Measurements from ENCODE around the gene TRPM4. TPM values are rescaled to one million over a fixed set of nuclear protein-coding genes. Genes with fewer than 3 reads are reported as not detected.

Gene TRPM4
- total and polyA plus RNA-seq, 2 of the 8 experiments (the other 6 are each of a cell fraction or from before 2014, with no cell fraction given), result 11.3 to 13.3 TPM

DNA sequence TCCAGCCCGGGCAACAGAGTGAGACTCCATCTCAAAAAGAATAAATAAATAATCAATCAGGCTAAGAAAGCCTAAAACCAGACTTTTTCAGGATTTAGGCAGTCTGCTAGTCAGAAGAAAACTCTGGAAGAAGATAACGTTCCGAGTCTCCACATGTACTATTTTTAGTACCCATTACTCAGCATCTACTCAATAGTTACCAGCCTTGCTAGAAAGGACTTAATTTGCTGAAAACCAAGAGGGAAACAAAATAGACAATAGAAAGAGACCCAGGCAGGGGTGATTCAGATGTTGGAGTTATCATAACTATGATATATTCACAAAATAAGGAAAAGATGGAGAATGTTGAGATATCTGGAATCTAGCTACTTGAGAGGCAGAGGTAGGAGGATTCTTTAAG, 47.0 kb upstream of the TRPM4 start (continued):
- TF ChIP-seq BCL11A (IDR thresholded peaks at IDR 0.05; ENCODE audit: low read depth in 2 of 2, low read length in 2 of 2) (no peak), E2F6 (IDR thresholded peaks at IDR 0.05) (no peak), SAP30 (IDR thresholded peaks at IDR 0.05; ENCODE audit: insufficient read depth, insufficient replicate concordance, low read length) (no peak), HDAC6 (IDR thresholded peaks at IDR 0.05; ENCODE audit: low read depth, low read length) (no peak)
